Panc1 (cell line): ENCODE measurements around the gene CMIP. TPM values are rescaled to one million over a fixed set of nuclear protein-coding genes. Genes with fewer than 3 reads are reported as not detected.
"Not testable (repeated sequence)": the region's sequence is repeated elsewhere in the genome, so short reads cannot be mapped to it uniquely, and the experiment has no call there.

ENCODE experiments used
- ATAC-seq: fragments of 200-7000 bp; cut with Tn5 transposase; 2 replicates; pipeline ENCODE4 v1.9.1; 2020; ENCODE audit warnings: mild to moderate bottlenecking, moderate library complexity
- BruUV-seq: library from RNA; stranded (reverse); fragments of 400-500 nt; replicated peaks from 2 replicates; lab custom pipeline; 2021; lab: Mats Ljungman, UMichigan
- CTCF ChIA-PET: fragments of 300-600 bp; sonication (Branson Sonifier 250); formaldehyde crosslinking; loops from one replicate; lab custom pipeline; 2022; ENCODE audit warnings: antibody characterized with exemption; lab: Charles Lee
- POLR2A ChIA-PET: fragments of 300-600 bp; sonication (Branson Sonifier 250); formaldehyde crosslinking; loops from one replicate; lab custom pipeline; 2022; ENCODE audit warnings: antibody characterized with exemption; lab: Charles Lee
- DNase-seq: peaks from one replicate; pipeline ENCODE4 v3.0.0-alpha.2; 2010; ENCODE audit warnings: low read depth, low spot score
- H3K27ac ChIP-seq: 2 replicates; pipeline ENCODE4 v1.5.1; 2011; ENCODE audit warnings: mild to moderate bottlenecking, low read length, inconsistent platforms
- H3K27me3 ChIP-seq: fragments of 200-500 bp; sonication (Bioruptor generic); 2 replicates; pipeline ENCODE4 v1.6.0; 2014; ENCODE audit warnings: low read length, inconsistent platforms; ENCODE audit not compliant: control insufficient read depth, insufficient read depth
- H3K36me3 ChIP-seq: fragments of 200-500 bp; sonication (Bioruptor generic); 2 replicates; pipeline ENCODE4 v1.5.1; 2014; ENCODE audit warnings: inconsistent platforms, mild to moderate bottlenecking, low read length, moderate library complexity; ENCODE audit not compliant: control insufficient read depth, insufficient read depth
- H3K4me1 ChIP-seq: 2 replicates; pipeline ENCODE4 v1.5.1; 2011; ENCODE audit warnings: inconsistent platforms, mild to moderate bottlenecking, low read length, moderate library complexity; ENCODE audit not compliant: control insufficient read depth, insufficient read depth
- H3K4me3 ChIP-seq, 2 experiments: 2 replicates each; pipeline ENCODE4 v1.5.1; 2011 to 2012; ENCODE audit warnings: low read depth in 2 of 2, low read length in 2 of 2, mild to moderate bottlenecking in 2 of 2, inconsistent platforms in 1 of 2, moderate library complexity in 1 of 2
- H3K9me3 ChIP-seq: fragments of 200-500 bp; sonication (Bioruptor generic); 2 replicates; pipeline ENCODE4 v1.5.1; 2014; ENCODE audit warnings: low read depth, mild to moderate bottlenecking, inconsistent platforms, low read length, moderate library complexity; ENCODE audit not compliant: control insufficient read depth, insufficient read depth
- POLR2AphosphoS5 ChIP-seq: IDR thresholded peaks from 2 replicates; pipeline ENCODE4 v1.6.1; 2012; ENCODE audit warnings: mild to moderate bottlenecking, low read depth, low read length, moderate library complexity
- SIN3A ChIP-seq: IDR thresholded peaks from 2 replicates; pipeline ENCODE4 v1.6.1; 2012; ENCODE audit warnings: low read depth, mild to moderate bottlenecking, low read length, moderate library complexity, borderline replicate concordance; ENCODE audit not compliant: insufficient read depth
- TCF7L2 ChIP-seq: IDR thresholded peaks from 2 replicates; pipeline ENCODE4 v1.6.1; 2011; ENCODE audit warnings: mild to moderate bottlenecking, low read depth, low read length, inconsistent platforms
- in situ Hi-C: cut with HindIII; loops from 2 replicates; pipeline ENCODE4 v1.10.0; 2016; ENCODE audit warnings: low sequenced_read_pairs, low pct_unique_long_range_greater_than_20kb
- intact Hi-C: fragments of 100-400 bp; cut with micrococcal nuclease; formaldehyde crosslinking; loops from one replicate; pipeline ENCODE4 v1.10.0; 2022; ENCODE audit not compliant: unreplicated experiment
- total RNA-seq: library from RNA; stranded (reverse); gene quantifications from one replicate; pipeline ENCODE4 v1.2.1, GENCODE V29; 2021; ENCODE audit not compliant: unreplicated experiment
- TF ChIP-seq, protein P1 (sequence below): fragments of 450-650 bp; IDR thresholded peaks from 2 replicates; pipeline ENCODE4 v1.5.1; 2017; ENCODE audit warnings: mild to moderate bottlenecking
- TF ChIP-seq, protein P2 (sequence below), 2 experiments: IDR thresholded peaks; 2 replicates each; pipeline ENCODE4 v1.6.1; 2011 to 2012; ENCODE audit warnings: low read depth in 2 of 2, control low read depth in 1 of 2, low read length in 1 of 2, mild to moderate bottlenecking in 1 of 2, moderate library complexity in 1 of 2; ENCODE audit not compliant: insufficient read depth in 1 of 2

CMIP gene
- total RNA-seq, 1 experiment from 2014 or later, result 49.7 TPM

DNA sequence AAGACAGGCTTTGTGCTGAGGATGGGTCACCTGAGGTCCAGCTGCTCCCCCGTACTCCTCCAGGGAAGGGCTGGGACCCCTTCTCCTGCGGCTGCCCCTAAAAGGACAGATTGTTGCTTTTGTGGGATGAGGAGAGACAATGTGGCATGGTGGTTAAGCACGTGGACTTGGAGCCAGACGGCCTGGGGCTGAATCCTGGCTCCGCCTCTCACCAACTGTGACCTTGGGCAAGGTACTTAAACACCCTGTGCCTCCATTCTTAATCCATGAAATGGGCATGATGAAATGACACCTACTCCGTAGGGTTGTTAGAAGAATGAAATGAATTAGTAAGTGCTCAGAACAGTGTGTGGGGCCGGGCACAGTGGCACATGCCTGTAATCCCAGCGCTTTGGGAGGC lies 294.9 kb downstream of the CMIP start:
- Histone ChIP-seq H3K4me1 (no peaks in the 10 kb centered on the region), H3K9me3 (no peaks in the 10 kb centered on the region), H3K36me3 (no peaks in the 10 kb centered on the region), H3K4me3 (no peak overlapping the region), H3K27ac (no peak overlapping the region), H3K27me3 (no peaks in the 10 kb centered on the region)
- TF ChIP-seq, protein P1, sequence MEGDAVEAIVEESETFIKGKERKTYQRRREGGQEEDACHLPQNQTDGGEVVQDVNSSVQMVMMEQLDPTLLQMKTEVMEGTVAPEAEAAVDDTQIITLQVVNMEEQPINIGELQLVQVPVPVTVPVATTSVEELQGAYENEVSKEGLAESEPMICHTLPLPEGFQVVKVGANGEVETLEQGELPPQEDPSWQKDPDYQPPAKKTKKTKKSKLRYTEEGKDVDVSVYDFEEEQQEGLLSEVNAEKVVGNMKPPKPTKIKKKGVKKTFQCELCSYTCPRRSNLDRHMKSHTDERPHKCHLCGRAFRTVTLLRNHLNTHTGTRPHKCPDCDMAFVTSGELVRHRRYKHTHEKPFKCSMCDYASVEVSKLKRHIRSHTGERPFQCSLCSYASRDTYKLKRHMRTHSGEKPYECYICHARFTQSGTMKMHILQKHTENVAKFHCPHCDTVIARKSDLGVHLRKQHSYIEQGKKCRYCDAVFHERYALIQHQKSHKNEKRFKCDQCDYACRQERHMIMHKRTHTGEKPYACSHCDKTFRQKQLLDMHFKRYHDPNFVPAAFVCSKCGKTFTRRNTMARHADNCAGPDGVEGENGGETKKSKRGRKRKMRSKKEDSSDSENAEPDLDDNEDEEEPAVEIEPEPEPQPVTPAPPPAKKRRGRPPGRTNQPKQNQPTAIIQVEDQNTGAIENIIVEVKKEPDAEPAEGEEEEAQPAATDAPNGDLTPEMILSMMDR, result no peak
- no peak for TF ChIP-seq SIN3A
- TF ChIP-seq, protein P2, sequence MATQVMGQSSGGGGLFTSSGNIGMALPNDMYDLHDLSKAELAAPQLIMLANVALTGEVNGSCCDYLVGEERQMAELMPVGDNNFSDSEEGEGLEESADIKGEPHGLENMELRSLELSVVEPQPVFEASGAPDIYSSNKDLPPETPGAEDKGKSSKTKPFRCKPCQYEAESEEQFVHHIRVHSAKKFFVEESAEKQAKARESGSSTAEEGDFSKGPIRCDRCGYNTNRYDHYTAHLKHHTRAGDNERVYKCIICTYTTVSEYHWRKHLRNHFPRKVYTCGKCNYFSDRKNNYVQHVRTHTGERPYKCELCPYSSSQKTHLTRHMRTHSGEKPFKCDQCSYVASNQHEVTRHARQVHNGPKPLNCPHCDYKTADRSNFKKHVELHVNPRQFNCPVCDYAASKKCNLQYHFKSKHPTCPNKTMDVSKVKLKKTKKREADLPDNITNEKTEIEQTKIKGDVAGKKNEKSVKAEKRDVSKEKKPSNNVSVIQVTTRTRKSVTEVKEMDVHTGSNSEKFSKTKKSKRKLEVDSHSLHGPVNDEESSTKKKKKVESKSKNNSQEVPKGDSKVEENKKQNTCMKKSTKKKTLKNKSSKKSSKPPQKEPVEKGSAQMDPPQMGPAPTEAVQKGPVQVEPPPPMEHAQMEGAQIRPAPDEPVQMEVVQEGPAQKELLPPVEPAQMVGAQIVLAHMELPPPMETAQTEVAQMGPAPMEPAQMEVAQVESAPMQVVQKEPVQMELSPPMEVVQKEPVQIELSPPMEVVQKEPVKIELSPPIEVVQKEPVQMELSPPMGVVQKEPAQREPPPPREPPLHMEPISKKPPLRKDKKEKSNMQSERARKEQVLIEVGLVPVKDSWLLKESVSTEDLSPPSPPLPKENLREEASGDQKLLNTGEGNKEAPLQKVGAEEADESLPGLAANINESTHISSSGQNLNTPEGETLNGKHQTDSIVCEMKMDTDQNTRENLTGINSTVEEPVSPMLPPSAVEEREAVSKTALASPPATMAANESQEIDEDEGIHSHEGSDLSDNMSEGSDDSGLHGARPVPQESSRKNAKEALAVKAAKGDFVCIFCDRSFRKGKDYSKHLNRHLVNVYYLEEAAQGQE (IDR thresholded peaks at IDR 0.05; ENCODE audit: insufficient read depth in 1 of 2, low read depth in 2 of 2, low read length in 1 of 2), result no peak
- no peak for TF ChIP-seq POLR2AphosphoS5
- TF ChIP-seq TCF7L2, result no peak
- POLR2A ChIA-PET, result no interaction called here
- no TSS peak for BruUV-seq
- in situ Hi-C loops, result no loop called here
- no peak for DNase-seq
- CTCF ChIA-PET, result no interaction called here
- intact Hi-C loops, result loop anchor here (10.0 kb wide), 2 partner anchors 705 to 735 kb away; partner anchors contain the start of genes ATMIN, CENPN and CMC2
- no peak for ATAC-seq

DNA sequence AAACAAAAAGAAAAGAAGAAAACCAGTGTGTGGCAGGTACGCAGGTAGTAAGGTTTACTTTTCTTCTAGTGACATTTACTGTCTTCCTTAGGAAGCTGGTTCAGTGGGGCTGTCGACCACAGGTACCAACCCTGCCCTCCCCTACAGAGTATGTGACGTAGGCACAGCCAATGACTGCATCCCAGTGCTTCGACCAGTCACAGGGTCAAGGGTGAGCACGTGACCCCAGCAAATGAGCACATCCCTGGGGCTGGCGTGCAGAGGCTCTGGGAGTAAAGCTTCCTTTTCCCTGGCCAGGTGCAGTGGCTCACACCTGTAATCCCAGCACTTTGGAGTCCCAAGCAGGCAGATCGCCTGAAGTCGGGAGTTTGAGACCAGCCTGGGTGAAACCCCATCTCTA lies 295.6 kb downstream of the CMIP start:
- Histone ChIP-seq H3K36me3 (no peaks in the 10 kb centered on the region), H3K27me3 (no peaks in the 10 kb centered on the region), H3K27ac (no peak overlapping the region), H3K4me3 (no peak overlapping the region), H3K9me3 (no peaks in the 10 kb centered on the region; the same call in 1 of the 2 replicates), H3K4me1 (no peaks in the 10 kb centered on the region)
- in situ Hi-C loops (no loop called here), intact Hi-C loops (no loop called here)
- no peak for TF ChIP-seq POLR2AphosphoS5
- no peak for TF ChIP-seq TCF7L2
- TF ChIP-seq, protein P1, result no peak
- no peak for TF ChIP-seq SIN3A
- TF ChIP-seq, protein P2 (IDR thresholded peaks at IDR 0.05; ENCODE audit: insufficient read depth in 1 of 2, low read depth in 2 of 2, low read length in 1 of 2), result no peak
- no peak for DNase-seq
- BruUV-seq, result no TSS peak
- ChIA-PET CTCF (no interaction called here), POLR2A (interaction anchor here (0.7 kb wide), 1 partner anchor 326 kb away, joined by 8 read pairs; no protein-coding TSS in a partner anchor)
- ATAC-seq, result no peak

DNA sequence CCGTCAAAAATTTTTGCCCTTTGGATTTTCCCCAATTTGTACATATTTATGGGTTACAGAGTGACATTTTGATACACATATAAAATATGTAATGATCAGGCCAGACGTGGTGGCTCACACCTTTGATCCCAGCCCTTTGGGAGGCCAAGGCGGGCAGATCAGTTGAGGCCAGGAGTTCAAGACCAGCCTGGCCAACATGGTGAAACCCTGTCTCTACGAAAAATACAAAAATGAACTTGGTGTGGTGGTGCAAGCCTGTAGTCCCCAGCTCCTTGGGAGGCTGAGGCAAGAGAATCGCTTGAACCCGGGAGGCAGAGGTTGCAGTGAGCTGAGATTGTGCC lies 296.8 kb downstream of the CMIP start:
- H3K4me3 ChIP-seq, H3K27me3 ChIP-seq, in situ Hi-C loops, H3K4me1 ChIP-seq, H3K27ac ChIP-seq, BruUV-seq, POLR2A ChIA-PET, intact Hi-C loops, CTCF ChIA-PET, H3K9me3 ChIP-seq, DNase-seq, ATAC-seq, H3K36me3 ChIP-seq: not testable (repeated sequence)
